ENCODE measurements around the gene VIM.
"Not testable (repeated sequence)": the region's sequence is repeated elsewhere in the genome, so short reads cannot be mapped to it uniquely, and the experiment has no call there.

The VIM gene

DNA sequence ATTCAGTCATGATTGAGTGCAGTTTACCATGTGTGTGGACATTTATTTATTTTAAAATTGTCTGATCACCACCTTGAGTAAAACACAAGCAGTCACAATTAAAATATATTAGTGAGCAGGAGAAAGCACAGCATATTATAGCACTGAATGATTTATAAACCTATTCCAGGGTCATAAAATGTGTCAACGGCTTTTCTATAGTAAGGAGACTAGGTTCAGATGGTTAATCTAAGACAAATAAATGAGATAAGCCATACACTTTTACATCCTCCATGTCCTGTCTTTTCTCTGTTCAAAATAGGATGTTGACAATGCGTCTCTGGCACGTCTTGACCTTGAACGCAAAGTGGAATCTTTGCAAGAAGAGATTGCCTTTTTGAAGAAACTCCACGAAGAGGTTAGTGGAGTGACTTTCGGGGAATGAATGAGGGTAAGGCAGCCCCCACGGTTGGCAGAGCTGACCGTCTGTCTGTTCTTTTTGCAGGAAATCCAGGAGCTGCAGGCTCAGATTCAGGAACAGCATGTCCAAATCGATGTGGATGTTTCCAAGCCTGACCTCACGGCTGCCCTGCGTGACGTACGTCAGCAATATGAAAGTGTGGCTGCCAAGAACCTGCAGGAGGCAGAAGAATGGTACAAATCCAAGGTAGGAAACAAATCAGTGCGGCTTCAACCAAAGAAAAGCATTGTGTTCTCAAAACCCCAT is 5.4 kb downstream of the VIM start:
- no peak for DNase-seq

- DNase-seq, result no peak
These were observed 6.4 kb downstream of the VIM start for GRCh38 chr10:17234431-17234945.

GRCh38 chr10:17235136-17235535 is 7.1 kb downstream of the VIM start:
- DNase-seq, result no peak

DNA sequence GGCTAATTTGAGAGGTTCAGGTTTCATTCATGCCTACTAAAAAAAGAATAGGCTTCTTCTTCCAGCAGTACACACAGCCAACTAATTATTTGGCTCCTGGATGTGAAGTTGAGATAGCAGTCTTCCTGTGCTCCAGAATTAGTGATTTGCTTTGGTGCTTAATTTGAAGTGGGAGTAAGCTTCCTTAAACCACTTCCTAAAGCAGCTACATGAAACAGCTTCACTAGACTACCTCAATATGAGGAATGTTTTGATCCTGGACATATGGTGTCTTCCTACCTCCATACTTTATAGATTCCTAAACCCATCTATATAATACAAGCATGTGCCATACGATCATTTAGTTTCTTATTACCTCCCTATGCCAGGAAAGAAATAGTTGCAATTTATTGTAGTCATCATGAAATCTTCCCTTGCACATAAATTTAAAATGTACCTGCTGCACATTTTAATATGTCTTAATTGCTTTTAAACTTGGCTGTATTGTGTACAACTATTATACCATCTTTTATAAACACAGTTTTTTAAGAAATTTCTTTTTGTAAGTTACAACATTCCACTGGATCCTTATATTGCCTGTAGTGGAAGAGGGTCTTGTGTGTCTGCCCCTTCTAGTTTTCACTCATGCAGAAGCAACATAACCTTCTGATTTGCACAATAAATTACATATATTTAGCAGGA is 8.6 kb downstream of the VIM start:
- no peak for DNase-seq

GRCh38 chr10:17237149-17237527 is 9.1 kb downstream of the VIM start:
- DNase-seq, result no peak

DNA sequence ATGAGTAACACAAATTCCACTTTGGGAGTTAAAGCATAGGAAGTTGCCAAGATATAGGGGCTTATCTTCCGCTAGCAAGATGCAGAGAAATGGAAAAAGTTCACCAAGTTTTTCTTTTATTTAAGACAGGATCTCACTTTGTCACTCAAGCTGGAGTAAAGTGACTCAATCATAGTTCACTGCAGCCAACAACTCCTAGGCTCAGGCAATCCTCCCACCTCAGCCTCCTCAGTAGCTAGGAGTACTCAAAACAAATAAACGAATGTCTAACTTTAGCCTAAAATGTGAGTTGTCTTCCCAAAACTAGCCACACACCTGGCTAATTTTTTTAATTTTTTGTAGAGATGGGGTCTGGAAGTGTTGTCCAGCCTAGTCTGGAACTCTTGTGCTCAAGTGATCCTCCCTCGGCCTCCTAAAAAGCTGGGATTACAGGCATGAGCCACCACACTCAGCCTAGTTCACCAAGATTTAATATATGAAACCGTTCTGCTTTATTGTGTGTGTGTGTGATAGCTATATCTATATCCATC is 9.9 kb downstream of the VIM start:
- DNase-seq, result no peak

DNA sequence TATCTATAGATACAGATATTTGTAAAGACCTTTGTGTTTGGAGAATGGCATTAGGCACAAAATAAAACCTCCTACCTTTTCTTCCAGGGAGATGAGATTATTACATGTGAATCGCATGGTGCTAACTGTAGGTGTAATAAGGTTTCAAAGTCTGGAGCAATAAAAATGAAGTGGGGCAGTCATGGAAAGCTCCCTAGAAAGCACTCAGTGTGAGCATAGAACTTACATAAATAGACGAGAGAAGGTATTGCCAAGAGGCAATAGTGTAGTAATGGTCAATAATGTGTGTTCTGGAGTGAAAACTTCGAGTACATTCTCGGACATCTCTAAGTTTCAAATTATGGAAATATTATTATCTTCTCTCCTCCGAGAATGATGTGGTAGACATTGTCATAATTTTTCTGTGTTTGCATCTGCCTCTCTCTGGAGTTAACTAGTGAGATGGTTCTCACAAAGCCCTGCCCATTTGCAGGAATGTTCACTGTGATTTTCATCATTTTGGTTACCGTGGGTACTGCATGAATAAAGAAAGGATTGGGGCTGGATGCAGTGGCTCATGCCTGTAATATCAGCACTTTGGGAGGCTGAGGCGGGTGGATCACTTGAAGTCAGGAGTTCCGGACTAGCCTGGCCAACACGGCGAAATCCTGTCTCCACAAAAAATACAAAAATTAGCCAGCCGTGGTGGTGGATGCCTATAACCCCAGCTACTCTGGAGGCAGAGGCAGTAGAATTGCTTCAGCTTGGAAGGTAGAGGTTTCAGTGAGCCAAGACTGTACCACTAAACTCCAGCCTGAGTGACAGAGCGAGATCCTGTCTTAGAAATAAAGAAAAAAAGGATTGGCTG is 10.6 kb downstream of the VIM start:
- DNase-seq, result no peak

GRCh38 chr10:17239345-17240085 is 11.5 kb downstream of the VIM start:
- DNase-seq, result no peak

DNA sequence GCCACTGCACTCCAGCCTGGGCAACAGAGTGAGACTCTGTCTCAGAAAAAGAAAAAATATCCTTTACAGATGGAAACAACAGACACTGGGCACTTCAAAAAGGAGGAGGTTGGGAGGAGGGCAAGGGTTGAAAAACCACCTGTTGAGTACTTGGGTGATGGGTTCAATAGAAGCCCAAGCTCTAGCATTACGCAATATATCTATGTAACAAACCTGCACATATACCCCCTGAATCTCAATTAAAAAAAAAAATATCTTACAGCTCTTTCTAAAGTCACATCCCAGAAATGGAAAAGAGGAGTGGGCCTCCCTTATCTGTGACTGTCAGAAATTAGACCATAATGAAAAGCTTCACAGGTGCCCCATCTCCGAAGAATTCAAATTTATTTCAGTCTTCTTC is 12.1 kb downstream of the VIM start:
- no peak for DNase-seq

- DNase-seq, result no peak
These were observed 12.6 kb downstream of the VIM start for GRCh38 chr10:17240616-17241015.

- DNase-seq, result no peak
These were observed 13.7 kb downstream of the VIM start for GRCh38 chr10:17241611-17242333.

GRCh38 chr10:17244700-17245365 is 16.8 kb downstream of the VIM start:
- no peak for DNase-seq

- DNase-seq, result no peak
These were observed 19.2 kb downstream of the VIM start for GRCh38 chr10:17247210-17247609.

DNA sequence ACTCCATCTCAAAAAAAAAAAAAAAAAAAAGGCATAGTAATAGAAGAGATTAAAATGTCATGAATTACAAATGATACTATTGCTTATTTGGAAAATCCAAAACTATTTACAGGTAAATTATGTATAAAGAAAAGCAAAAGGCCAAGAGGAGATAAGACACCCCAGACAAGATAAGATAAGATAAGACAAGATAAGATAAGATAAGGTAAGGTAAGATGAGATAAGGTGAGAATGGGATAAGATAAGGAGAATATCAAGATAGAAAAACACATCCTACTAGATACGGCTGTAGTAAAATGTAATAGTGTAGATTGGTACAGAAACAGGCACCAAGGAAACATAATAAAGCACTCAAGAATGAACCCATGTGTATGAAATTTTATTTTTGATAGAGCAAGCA is 20.9 kb downstream of the VIM start:
- no peak for DNase-seq

DNA sequence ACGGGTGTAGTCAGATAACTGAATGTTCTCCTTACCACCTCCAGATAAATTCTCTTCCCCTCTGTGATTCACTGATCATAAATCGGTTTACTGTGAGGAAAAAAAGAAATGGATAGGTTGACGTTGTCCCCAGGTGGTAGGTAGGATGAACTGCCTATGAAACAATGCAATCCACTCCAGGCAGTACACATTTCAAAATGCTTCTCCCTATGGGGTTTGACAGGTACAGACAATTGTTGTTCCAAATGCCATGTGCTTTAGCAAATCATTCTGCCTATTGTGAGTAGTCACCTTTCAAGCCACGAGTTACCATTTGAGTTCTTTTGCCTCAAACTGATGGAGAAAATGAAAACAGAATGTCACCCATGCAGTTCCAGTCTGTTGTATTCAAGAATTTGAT is 21.8 kb downstream of the VIM start:
- DNase-seq, result no peak

GRCh38 chr10:17250736-17251135 is 22.7 kb downstream of the VIM start:
- DNase-seq, result no peak

- not testable (repeated sequence) for DNase-seq
These were observed 26.6 kb downstream of the VIM start for GRCh38 chr10:17254543-17255050.

- no peak for DNase-seq
These were observed 27.5 kb downstream of the VIM start for GRCh38 chr10:17255512-17255911.

DNA sequence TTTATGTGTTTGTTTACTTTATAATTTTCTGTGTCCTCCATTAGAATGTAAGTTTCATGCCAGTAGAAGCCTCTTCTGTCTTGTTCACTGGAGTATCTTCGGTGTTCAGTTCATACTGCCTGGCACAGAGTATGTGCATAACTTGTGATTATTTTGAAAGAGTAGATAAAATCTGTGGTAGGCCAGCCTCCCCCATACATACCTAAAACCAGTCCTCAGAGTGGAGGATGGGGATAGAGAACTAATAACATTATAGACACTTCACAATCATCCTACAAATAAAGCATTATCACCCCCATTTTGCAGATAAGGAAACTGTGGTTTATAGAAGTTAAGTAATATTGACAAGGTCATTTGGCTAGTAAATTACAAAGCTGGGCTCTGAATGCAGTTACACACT is 28.0 kb downstream of the VIM start:
- no peak for DNase-seq

GRCh38 chr10:17256627-17257026 is 28.6 kb downstream of the VIM start:
- no peak for DNase-seq
